H1 (cell line): ENCODE data around the gene HNRNPH3. TPM values are rescaled to one million over a fixed set of nuclear protein-coding genes. Genes with fewer than 3 reads are reported as not detected.

Experiments used
- CTCF ChIA-PET: fragments of 300-600 bp; sonication (Branson Sonifier 250); formaldehyde crosslinking; loops from one replicate; lab custom pipeline; 2021; ENCODE audit not compliant: partially characterized antibody; lab: Charles Lee
- POLR2A ChIA-PET: fragments of 300-600 bp; sonication (Branson Sonifier 250); formaldehyde crosslinking; loops from one replicate; lab custom pipeline; 2021; ENCODE audit warnings: inconsistent platforms; ENCODE audit not compliant: partially characterized antibody; lab: Charles Lee
- DNase-seq, 2 experiments: peaks; one replicate each; pipeline versions ENCODE4 v3.0.0 to v3.0.0-alpha.2; 2010 to 2022; ENCODE audit warnings: low spot score in 2 of 2, low read depth in 1 of 2, mixed read lengths in 1 of 2
- FAIRE-seq: peaks from 2 replicates; lab custom pipeline; 2011; peaks lifted over from hg19 to GRCh38; lab: Jason Lieb, UNC
- H2AFZ ChIP-seq: 2 replicates; pipeline ENCODE4 v1.8.1; 2012; ENCODE audit warnings: low read length, inconsistent platforms
- H2AK5ac ChIP-seq: 2 replicates; pipeline ENCODE4 v1.6.1; 2013; ENCODE audit warnings: low read depth, low read length
- H2BK120ac ChIP-seq: replicated peaks from 2 replicates; pipeline ENCODE3; 2013; ENCODE audit warnings: low read depth, low read length, inconsistent platforms
- H2BK12ac ChIP-seq: 2 replicates; pipeline ENCODE4 v1.6.1; 2013; ENCODE audit warnings: low read depth, low read length
- H2BK15ac ChIP-seq: 2 replicates; pipeline ENCODE4 v1.6.1; 2013; ENCODE audit warnings: low read length
- H2BK20ac ChIP-seq: 2 replicates; pipeline ENCODE4 v1.6.1; 2013; ENCODE audit warnings: low read length
- H2BK5ac ChIP-seq: 2 replicates; pipeline ENCODE4 v1.6.1; 2013; ENCODE audit warnings: low read depth, low read length
- H3K14ac ChIP-seq: 2 replicates; pipeline ENCODE4 v1.6.1; 2013; ENCODE audit warnings: inconsistent platforms; ENCODE audit not compliant: insufficient read length
- H3K18ac ChIP-seq: 2 replicates; pipeline ENCODE4 v1.6.1; 2013; ENCODE audit warnings: low read length; ENCODE audit errors: extremely low read depth
- H3K23ac ChIP-seq: 2 replicates; pipeline ENCODE4 v1.6.1; 2013; ENCODE audit warnings: inconsistent platforms; ENCODE audit not compliant: insufficient read length
- H3K23me2 ChIP-seq: 2 replicates; pipeline ENCODE4 v1.6.1; 2013; ENCODE audit warnings: low read depth, low read length
- H3K27ac ChIP-seq: 2 replicates; pipeline ENCODE4 v1.6.1; 2011; ENCODE audit warnings: low read depth, low read length, inconsistent platforms
- H3K27me3 ChIP-seq, 4 experiments: replicated peaks in 1 of 4; 1 replicate in 1 of 4; 2 replicates in 3 of 4; pipeline versions ENCODE4 v1.6.1 to v1.8.1; 2011 to 2013; ENCODE audit warnings: low read length in 3 of 4, mild to moderate bottlenecking in 3 of 4, inconsistent platforms in 2 of 4, mixed read lengths in 2 of 4, moderate library complexity in 1 of 4; ENCODE audit not compliant: control insufficient read depth in 3 of 4, insufficient read depth in 3 of 4; ENCODE audit errors: extremely low read depth in 1 of 4
- H3K36me3 ChIP-seq, 4 experiments: 2 replicates each; pipeline versions ENCODE4 v1.6.1 to v1.8.1; 2011 to 2013; ENCODE audit warnings: mild to moderate bottlenecking in 4 of 4, low read length in 3 of 4, moderate library complexity in 2 of 4, control low read depth in 1 of 4, inconsistent platforms in 1 of 4; ENCODE audit not compliant: insufficient read depth in 4 of 4, control insufficient read depth in 2 of 4
- H3K4ac ChIP-seq: replicated peaks from 2 replicates; pipeline ENCODE3; 2013; ENCODE audit warnings: low read length, low read depth, mixed read lengths, inconsistent platforms; ENCODE audit not compliant: insufficient read length
- H3K4me1 ChIP-seq, 4 experiments: replicated peaks in 1 of 4; 1 replicate in 1 of 4; 2 replicates in 3 of 4; pipeline versions ENCODE4 v1.6.1 to v1.8.1; 2011 to 2013; ENCODE audit warnings: low read length in 3 of 4, inconsistent platforms in 2 of 4, mixed read lengths in 1 of 4; ENCODE audit not compliant: insufficient read depth in 4 of 4, control insufficient read depth in 3 of 4
- H3K4me2 ChIP-seq, 2 experiments: 2 replicates each; pipeline versions ENCODE4 v1.6.1 to v1.8.1; 2011 to 2013; ENCODE audit warnings: low read depth in 2 of 2, low read length in 2 of 2, control low read depth in 1 of 2, inconsistent platforms in 1 of 2, mild to moderate bottlenecking in 1 of 2; ENCODE audit not compliant: insufficient read depth in 1 of 2
- H3K4me3 ChIP-seq, 4 experiments: fragments of 200-600, 300-600 bp in 1 of 4; sonication (generic), shearing (Covaris generic), sonication (Bioruptor Twin) in 1 of 4; 2 replicates each; pipeline versions ENCODE4 v1.5.1 to v1.8.1; 2011 to 2016; ENCODE audit warnings: low read length in 4 of 4, low read depth in 3 of 4, control low read depth in 2 of 4, inconsistent platforms in 2 of 4, mild to moderate bottlenecking in 2 of 4, mixed read lengths in 1 of 4, moderate library complexity in 1 of 4; ENCODE audit not compliant: insufficient read depth in 2 of 4; ENCODE audit errors: extremely low read depth in 1 of 4
- H3K56ac ChIP-seq: replicated peaks from 2 replicates; pipeline ENCODE3; 2013; ENCODE audit warnings: low read depth, mild to moderate bottlenecking, mixed read lengths, low read length, inconsistent platforms; ENCODE audit not compliant: insufficient read length
- H3K79me1 ChIP-seq: 2 replicates; pipeline ENCODE4 v1.6.1; 2013; ENCODE audit warnings: low read depth, low read length, control low read depth
- H3K79me2 ChIP-seq, 2 experiments: 2 replicates each; pipeline versions ENCODE4 v1.6.1 to v1.8.1; 2012 to 2013; ENCODE audit warnings: low read length in 2 of 2, mild to moderate bottlenecking in 2 of 2, inconsistent platforms in 1 of 2; ENCODE audit not compliant: insufficient read depth in 2 of 2, control insufficient read depth in 1 of 2
- H3K9ac ChIP-seq, 4 experiments: replicated peaks in 1 of 4; 1 replicate in 1 of 4; 2 replicates in 3 of 4; pipeline versions ENCODE4 v1.6.1 to v1.8.1; 2011 to 2013; ENCODE audit warnings: low read depth in 3 of 4, low read length in 3 of 4, control low read depth in 2 of 4, mild to moderate bottlenecking in 2 of 4, moderate library complexity in 2 of 4, inconsistent platforms in 1 of 4; ENCODE audit errors: extremely low read depth in 1 of 4
- H3K9me3 ChIP-seq, 2 experiments: 2 replicates each; pipeline versions ENCODE4 v1.6.1 to v1.8.1; 2012 to 2013; ENCODE audit warnings: mild to moderate bottlenecking in 2 of 2, moderate library complexity in 2 of 2, control low read depth in 1 of 2, inconsistent platforms in 1 of 2, low read depth in 1 of 2, low read length in 1 of 2, mixed read lengths in 1 of 2; ENCODE audit not compliant: insufficient read depth in 2 of 2
- H4K20me1 ChIP-seq, 2 experiments: replicated peaks in 1 of 2; 2 replicates each; pipeline versions ENCODE3 to v1.8.1; 2011 to 2013; ENCODE audit warnings: inconsistent platforms in 2 of 2, low read length in 2 of 2, mild to moderate bottlenecking in 1 of 2; ENCODE audit not compliant: insufficient read depth in 2 of 2, control insufficient read depth in 1 of 2
- H4K5ac ChIP-seq: 2 replicates; pipeline ENCODE4 v1.6.1; 2013; ENCODE audit warnings: low read length, low read depth, mixed read lengths, inconsistent platforms; ENCODE audit not compliant: insufficient read length
- H4K8ac ChIP-seq: 2 replicates; pipeline ENCODE4 v1.8.0; 2013; ENCODE audit warnings: mild to moderate bottlenecking, moderate library complexity, low read length, inconsistent platforms; ENCODE audit not compliant: insufficient read depth; ENCODE audit errors: extremely low read depth
- H4K91ac ChIP-seq: replicated peaks from 2 replicates; pipeline ENCODE3; 2013; ENCODE audit warnings: low read length, mixed read lengths, inconsistent platforms; ENCODE audit not compliant: insufficient read length
- CBX5 ChIP-seq: fragments of 300-800, 300-1000 bp; sonication (generic); IDR thresholded peaks from 2 replicates; pipeline ENCODE4 v1.7.1; 2016; ENCODE audit warnings: antibody characterized with exemption, low read length, low read depth
- FOSL1 ChIP-seq: IDR thresholded peaks from 2 replicates; pipeline ENCODE4 v1.6.1; 2011; ENCODE audit warnings: mild to moderate bottlenecking, low read depth, low read length, moderate library complexity; ENCODE audit not compliant: insufficient read depth
- KDM1A ChIP-seq: fragments of 200-600, 300-600 bp; sonication (generic); IDR thresholded peaks from 2 replicates; pipeline ENCODE4 v1.7.1; 2016; ENCODE audit warnings: mild to moderate bottlenecking, low read length, borderline replicate concordance
- NANOG ChIP-seq: IDR thresholded peaks from 2 replicates; pipeline ENCODE4 v1.6.1; 2011; ENCODE audit warnings: low read length, low read depth, mild to moderate bottlenecking, inconsistent platforms; ENCODE audit not compliant: insufficient read depth, poor library complexity, severe bottlenecking
- POU5F1 ChIP-seq: IDR thresholded peaks from 2 replicates; pipeline ENCODE4 v1.6.1; 2011; ENCODE audit warnings: low read depth, mild to moderate bottlenecking, low read length, moderate library complexity
- SP2 ChIP-seq: IDR thresholded peaks from 2 replicates; pipeline ENCODE4 v1.6.1; 2012; ENCODE audit warnings: mild to moderate bottlenecking, low read length, inconsistent platforms
- YY1 ChIP-seq: IDR thresholded peaks from 2 replicates; pipeline ENCODE4 v1.6.1; 2011; ENCODE audit warnings: low read depth, mild to moderate bottlenecking, low read length
- WGBS, 2 experiments: shearing (Covaris generic) in 1 of 2; methylation state at CpG; one replicate each; pipeline versions ENCODE4 v1.1.6 to v1.1.7; 2013 to 2015; ENCODE audit warnings: low lambda C conversion rate in 2 of 2, mixed read lengths in 2 of 2, inconsistent platforms in 1 of 2, low coverage in 1 of 2, missing lambda C conversion rate in 1 of 2; ENCODE audit not compliant: insufficient replicate concordance in 2 of 2, insufficient coverage in 1 of 2, insufficient read length in 1 of 2; ENCODE audit errors: extremely low coverage in 1 of 2, missing lambda C conversion rate in 1 of 2; 5-methylcytosine and 5-hydroxymethylcytosine counted together
- polyA plus RNA-seq, 7 experiments: library from polyadenylated mRNA; depleted of rRNA in 3 of 7; stranded (reverse) in 5 of 7; unstranded in 2 of 7; fragments of >200 nt in 5 of 7; fragments of 200-250 nt in 2 of 7; gene quantifications; 1 replicate in 5 of 7; 2 replicates in 1 of 7; 4 replicates in 1 of 7; pipeline versions ENCODE4 v1.2.1 to v1.2.3, GENCODE V29; 2011 to 2013; ENCODE audit warnings: missing spikeins in 2 of 7, mixed read lengths in 2 of 7
- total RNA-seq: library from RNA; stranded (reverse); fragmentation: NEBNext Ultra II Directional; extraction: Animal tissue kit (Norgen Biotek cat#: 25700); gene quantifications from 2 replicates; pipeline ENCODE4 v1.2.1, GENCODE V29; 2021
- TF ChIP-seq, protein P1 (sequence below): IDR thresholded peaks from 2 replicates; pipeline ENCODE4 v1.6.1; 2012; ENCODE audit warnings: inconsistent platforms

The HNRNPH3 gene
- total and polyA plus RNA-seq, 2 of the 8 experiments (the other 6 are each of a cell fraction or from before 2014, with no cell fraction given): 63.2 to 230 TPM

DNA sequence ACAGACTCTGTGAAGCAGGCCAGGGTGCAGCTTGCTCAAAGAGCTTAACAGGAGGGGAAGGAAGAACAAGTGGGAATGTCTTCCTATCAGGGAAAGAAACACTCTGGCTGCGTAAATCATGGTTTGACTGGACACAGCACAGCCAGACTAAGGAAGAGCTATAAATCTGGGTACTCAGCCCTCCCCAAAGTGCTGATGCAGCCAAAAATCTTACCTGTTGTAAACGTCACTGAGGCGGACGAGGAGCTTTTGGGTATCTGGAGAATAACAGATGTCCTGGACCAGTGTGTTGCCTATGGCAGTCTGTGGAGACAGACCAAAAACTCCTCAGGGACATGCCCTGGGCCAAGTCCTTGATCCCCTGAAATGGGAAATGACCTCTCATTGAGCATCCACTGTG is 43.1 kb upstream of the HNRNPH3 start:
- H3K36me3 ChIP-seq: no peaks in the 10 kb centered on the region
- H2BK120ac ChIP-seq: no peak overlapping the region
- H3K23me2 ChIP-seq: no peaks in the 10 kb centered on the region
- ChIA-PET CTCF (interaction anchor here (0.9 to 3.4 kb wide), 5 partner anchors 13 to 76 kb away, joined by 3 to 15 read pairs (median 6); partner anchors contain the start of gene ATOH7), POLR2A (interaction anchor here (0.5 to 2.6 kb wide), 2 partner anchors 44 to 469 kb away, joined by 3 to 11 read pairs; partner anchors contain the start of genes HNRNPH3 and PBLD)
- H2BK12ac ChIP-seq: no peak overlapping the region
- H3K4me3 ChIP-seq: no peak overlapping the region
- no peak overlapping the region for H2BK15ac ChIP-seq
- H3K9me3 ChIP-seq: no peaks in the 10 kb centered on the region
- no peak overlapping the region for H2BK5ac ChIP-seq
- no peaks in the 10 kb centered on the region for H3K4me1 ChIP-seq
- no peak overlapping the region for H3K23ac ChIP-seq
- no peaks in the 10 kb centered on the region for H3K27me3 ChIP-seq
- no peak overlapping the region for H3K9ac ChIP-seq
- H4K20me1 ChIP-seq: no peaks in the 10 kb centered on the region
- no peak overlapping the region for H4K8ac ChIP-seq
- H3K4me2 ChIP-seq: no peak overlapping the region
- FAIRE-seq: no peak
- H3K56ac ChIP-seq: no peak overlapping the region
- no peak overlapping the region for H3K4ac ChIP-seq
- no peak for DNase-seq
- H3K27ac ChIP-seq: no peak overlapping the region
- H2AK5ac ChIP-seq: no peak overlapping the region
- TF ChIP-seq POU5F1: no peak
- no peak for TF ChIP-seq YY1
- TF ChIP-seq, protein P1, sequence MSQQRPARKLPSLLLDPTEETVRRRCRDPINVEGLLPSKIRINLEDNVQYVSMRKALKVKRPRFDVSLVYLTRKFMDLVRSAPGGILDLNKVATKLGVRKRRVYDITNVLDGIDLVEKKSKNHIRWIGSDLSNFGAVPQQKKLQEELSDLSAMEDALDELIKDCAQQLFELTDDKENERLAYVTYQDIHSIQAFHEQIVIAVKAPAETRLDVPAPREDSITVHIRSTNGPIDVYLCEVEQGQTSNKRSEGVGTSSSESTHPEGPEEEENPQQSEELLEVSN: no peak
- no peak for TF ChIP-seq CBX5
- no peak for TF ChIP-seq SP2
- no peak for TF ChIP-seq KDM1A
- TF ChIP-seq NANOG: no peak
- no peak for TF ChIP-seq FOSL1
- H2AFZ ChIP-seq: no peak overlapping the region
- H2BK20ac ChIP-seq: no peak overlapping the region
- H4K5ac ChIP-seq: no peak overlapping the region
- no peaks in the 10 kb centered on the region for H3K79me2 ChIP-seq
- no peaks in the 10 kb centered on the region for H3K79me1 ChIP-seq
- H3K14ac ChIP-seq: no peak overlapping the region
- H3K18ac ChIP-seq: no peak overlapping the region
- H4K91ac ChIP-seq: no peak overlapping the region
- WGBS, 2 experiments: 96% methylated on average over 4 of the region's 4 CpGs; no CpG with 5 or more reads in 1 of the 2 experiments
